ENCODE results near the gene LYRM2.

GRCh38 chr6:89638320-89639195 is at the start of gene LYRM2:
- TF ChIP-seq, protein P1, sequence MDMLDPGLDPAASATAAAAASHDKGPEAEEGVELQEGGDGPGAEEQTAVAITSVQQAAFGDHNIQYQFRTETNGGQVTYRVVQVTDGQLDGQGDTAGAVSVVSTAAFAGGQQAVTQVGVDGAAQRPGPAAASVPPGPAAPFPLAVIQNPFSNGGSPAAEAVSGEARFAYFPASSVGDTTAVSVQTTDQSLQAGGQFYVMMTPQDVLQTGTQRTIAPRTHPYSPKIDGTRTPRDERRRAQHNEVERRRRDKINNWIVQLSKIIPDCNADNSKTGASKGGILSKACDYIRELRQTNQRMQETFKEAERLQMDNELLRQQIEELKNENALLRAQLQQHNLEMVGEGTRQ (IDR thresholded peaks at IDR 0.05; ENCODE audit: low read length) = no peak
- TF ChIP-seq CTCF (IDR thresholded peaks at IDR 0.05; ENCODE audit: control extremely low read depth in 1 of 3, insufficient read depth in 1 of 3, low read depth in 1 of 3, low read length in 3 of 3) = no peak
- TF ChIP-seq YY1 (IDR thresholded peaks at IDR 0.05; ENCODE audit: low read depth, low read length) = peak; percentile 46; the same call in 1 of the 2 replicates
- TF ChIP-seq SIN3A (conservative IDR thresholded peaks at IDR 0.05 in 1 of 2, IDR thresholded peaks at IDR 0.05 in 1 of 2; ENCODE audit: low read depth in 1 of 2, low read length in 2 of 2) = 0 out of 4 replicates have a peak, but pooled peaks of 1 of the 2 experiments have one; percentile 52
- no peak for TF ChIP-seq EP300 (IDR thresholded peaks at IDR 0.05; ENCODE audit: borderline replicate concordance in 1 of 2, low read depth in 2 of 2, low read length in 2 of 2)
- no peak for TF ChIP-seq CHD1 (IDR thresholded peaks at IDR 0.05; ENCODE audit: low read depth, low read length)
- no peak for TF ChIP-seq HDAC6 (IDR thresholded peaks at IDR 0.05; ENCODE audit: low read depth, low read length)
